ENCODE measurements around the gene MRPS26. TPM values are rescaled to one million over a fixed set of nuclear protein-coding genes. Genes with fewer than 3 reads are reported as not detected.
"Not testable (repeated sequence)": the region's sequence is repeated elsewhere in the genome, so short reads cannot be mapped to it uniquely, and the experiment has no call there.

Gene MRPS26
- total RNA-seq, 1 experiment from 2014 or later, result 58.3 TPM

- Histone ChIP-seq H3F3A (ENCODE audit: insufficient read depth, low read depth) (no peaks in the 10 kb centered on the region), H2AFZ (no peak overlapping the region), H3K9me2 (ENCODE audit: insufficient read depth) (no peaks in the 10 kb centered on the region), H3K4me2 (no peak overlapping the region), H3K4me1 (replicated peaks; ENCODE audit: insufficient read depth) (no peaks in the 10 kb centered on the region), H3K9me3 (ENCODE audit: insufficient read depth, low read depth) (no peaks in the 10 kb centered on the region), H3K27ac (no peak overlapping the region), H4K20me1 (ENCODE audit: insufficient read depth) (no peaks in the 10 kb centered on the region), H3K27me3 (ENCODE audit: insufficient read depth, low read depth) (no peaks in the 10 kb centered on the region), H3K4me3 (no peak overlapping the region), H3K36me3 (ENCODE audit: low read depth) (peaks cover 8% of the 10 kb centered on the region; the same call in 1 of the 2 replicates), H3K79me2 (ENCODE audit: low read depth) (no peaks in the 10 kb centered on the region)
- no peak for DNase-seq
- BruUV-seq (replicated peaks), result no TSS peak
- no peak for TF ChIP-seq CTCF (conservative IDR thresholded peaks at IDR 0.05)
- no peak for TF ChIP-seq EZH2 (IDR thresholded peaks at IDR 0.05; ENCODE audit: low read depth)
- CTCF ChIA-PET, result no interaction called here
- intact Hi-C loops (cut with micrococcal nuclease; ENCODE audit: unreplicated experiment), result no loop called here
- POLR2A ChIA-PET (ENCODE audit: unreplicated experiment), result no interaction called here
These were observed 24.5 kb upstream of the MRPS26 start for GRCh38 chr20:3021327-3021726.

- Histone ChIP-seq H4K20me1 (ENCODE audit: insufficient read depth) (no peaks in the 10 kb centered on the region), H3K36me3 (ENCODE audit: low read depth) (peaks cover 8% of the 10 kb centered on the region; the same call in 1 of the 2 replicates), H3K4me2 (no peak overlapping the region)
These were observed 24.1 kb upstream of the MRPS26 start for GRCh38 chr20:3021777-3022176.

GRCh38 chr20:3022559-3023490 lies 23.0 kb upstream of the MRPS26 start:
- H3K4me1 ChIP-seq (replicated peaks; ENCODE audit: insufficient read depth); H3K27ac ChIP-seq; intact Hi-C loops (cut with micrococcal nuclease; ENCODE audit: unreplicated experiment); H3K79me2 ChIP-seq (ENCODE audit: low read depth); H3F3A ChIP-seq (ENCODE audit: insufficient read depth, low read depth); H4K20me1 ChIP-seq (ENCODE audit: insufficient read depth); BruUV-seq (replicated peaks); DNase-seq; H3K4me3 ChIP-seq; H3K36me3 ChIP-seq (ENCODE audit: low read depth); H3K9me3 ChIP-seq (ENCODE audit: insufficient read depth, low read depth); H3K9me2 ChIP-seq (ENCODE audit: insufficient read depth); H2AFZ ChIP-seq; CTCF ChIA-PET; POLR2A ChIA-PET (ENCODE audit: unreplicated experiment); H3K27me3 ChIP-seq (ENCODE audit: insufficient read depth, low read depth); H3K4me2 ChIP-seq: not testable (repeated sequence)

More at GRCh38 chr20:3021777-3022176, 24.1 kb upstream of the MRPS26 start:
- Histone ChIP-seq H3K79me2 (ENCODE audit: low read depth) (no peaks in the 10 kb centered on the region), H2AFZ (no peak overlapping the region), H3K4me1 (replicated peaks; ENCODE audit: insufficient read depth) (no peaks in the 10 kb centered on the region), H3K9me2 (ENCODE audit: insufficient read depth) (no peaks in the 10 kb centered on the region), H3K9me3 (ENCODE audit: insufficient read depth, low read depth) (no peaks in the 10 kb centered on the region), H3K27me3 (ENCODE audit: insufficient read depth, low read depth) (no peaks in the 10 kb centered on the region), H3K27ac (no peak overlapping the region), H3F3A (ENCODE audit: insufficient read depth, low read depth) (no peaks in the 10 kb centered on the region), H3K4me3 (no peak overlapping the region)
- no peak for TF ChIP-seq CTCF (conservative IDR thresholded peaks at IDR 0.05)
- intact Hi-C loops (cut with micrococcal nuclease; ENCODE audit: unreplicated experiment), result no loop called here
- no peak for DNase-seq
- ChIA-PET CTCF (no interaction called here), POLR2A (ENCODE audit: unreplicated experiment) (no interaction called here)
- BruUV-seq (replicated peaks), result no TSS peak

Measured in PC-9 (cell line).